GM12874 (cell line): ENCODE results near the gene C2orf72.

Experiments
- TF ChIP-seq, protein P1 (sequence below): IDR thresholded peaks from 2 replicates; pipeline ENCODE4 v1.5.1; 2011; ENCODE audit warnings: low read depth, mild to moderate bottlenecking, control low read depth, low read length, moderate library complexity; ENCODE audit not compliant: insufficient read depth

C2orf72 gene

DNA sequence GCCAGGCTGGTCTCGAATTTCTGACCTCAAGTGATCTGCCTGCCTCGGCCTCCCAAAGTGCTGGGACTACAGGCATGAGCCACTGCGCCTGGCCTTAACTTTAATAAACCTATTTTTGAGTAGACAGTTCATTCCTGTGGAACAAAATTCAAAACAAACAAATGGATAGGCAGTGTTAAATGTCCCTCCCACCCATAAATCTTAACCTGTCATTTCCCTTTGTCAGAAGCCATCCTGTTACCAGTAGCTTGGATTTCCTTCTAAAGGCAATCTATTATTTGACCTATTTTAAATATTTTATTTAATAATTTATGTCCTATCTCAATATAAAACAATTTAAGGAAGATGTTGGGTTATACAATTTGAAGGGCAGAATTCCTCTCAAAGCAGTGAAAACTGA lies 6.6 kb upstream of the C2orf72 start:
- TF ChIP-seq, protein P1, sequence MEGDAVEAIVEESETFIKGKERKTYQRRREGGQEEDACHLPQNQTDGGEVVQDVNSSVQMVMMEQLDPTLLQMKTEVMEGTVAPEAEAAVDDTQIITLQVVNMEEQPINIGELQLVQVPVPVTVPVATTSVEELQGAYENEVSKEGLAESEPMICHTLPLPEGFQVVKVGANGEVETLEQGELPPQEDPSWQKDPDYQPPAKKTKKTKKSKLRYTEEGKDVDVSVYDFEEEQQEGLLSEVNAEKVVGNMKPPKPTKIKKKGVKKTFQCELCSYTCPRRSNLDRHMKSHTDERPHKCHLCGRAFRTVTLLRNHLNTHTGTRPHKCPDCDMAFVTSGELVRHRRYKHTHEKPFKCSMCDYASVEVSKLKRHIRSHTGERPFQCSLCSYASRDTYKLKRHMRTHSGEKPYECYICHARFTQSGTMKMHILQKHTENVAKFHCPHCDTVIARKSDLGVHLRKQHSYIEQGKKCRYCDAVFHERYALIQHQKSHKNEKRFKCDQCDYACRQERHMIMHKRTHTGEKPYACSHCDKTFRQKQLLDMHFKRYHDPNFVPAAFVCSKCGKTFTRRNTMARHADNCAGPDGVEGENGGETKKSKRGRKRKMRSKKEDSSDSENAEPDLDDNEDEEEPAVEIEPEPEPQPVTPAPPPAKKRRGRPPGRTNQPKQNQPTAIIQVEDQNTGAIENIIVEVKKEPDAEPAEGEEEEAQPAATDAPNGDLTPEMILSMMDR, result no peak

DNA sequence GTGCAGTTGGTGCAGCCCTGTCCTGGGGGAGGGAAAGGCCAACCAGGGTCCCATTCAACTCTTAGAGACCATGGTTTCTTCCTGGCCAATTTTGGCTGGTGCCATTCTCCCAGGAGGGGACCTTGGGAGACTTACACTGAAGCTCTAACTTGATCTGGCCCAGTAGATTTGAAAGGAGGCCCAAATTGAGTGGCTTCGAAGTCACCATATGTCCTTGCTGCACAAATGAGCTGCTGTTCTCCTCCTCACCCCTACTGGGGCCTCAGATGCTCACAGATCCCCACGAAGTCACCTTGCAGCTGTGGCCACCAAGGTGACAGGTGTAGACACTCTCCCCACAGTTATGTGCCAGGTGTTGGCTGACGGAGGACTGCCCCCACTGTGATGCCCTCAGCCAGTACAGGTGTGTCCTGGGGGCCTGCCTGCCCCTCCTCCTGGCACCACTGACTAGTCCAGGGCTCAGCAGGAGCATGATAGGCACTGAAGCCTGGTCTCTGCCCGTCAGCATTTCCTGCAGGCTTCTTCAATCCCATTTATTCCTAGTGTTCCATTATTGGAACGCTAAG lies 4.7 kb upstream of the C2orf72 start:
- TF ChIP-seq, protein P1, result no peak

DNA sequence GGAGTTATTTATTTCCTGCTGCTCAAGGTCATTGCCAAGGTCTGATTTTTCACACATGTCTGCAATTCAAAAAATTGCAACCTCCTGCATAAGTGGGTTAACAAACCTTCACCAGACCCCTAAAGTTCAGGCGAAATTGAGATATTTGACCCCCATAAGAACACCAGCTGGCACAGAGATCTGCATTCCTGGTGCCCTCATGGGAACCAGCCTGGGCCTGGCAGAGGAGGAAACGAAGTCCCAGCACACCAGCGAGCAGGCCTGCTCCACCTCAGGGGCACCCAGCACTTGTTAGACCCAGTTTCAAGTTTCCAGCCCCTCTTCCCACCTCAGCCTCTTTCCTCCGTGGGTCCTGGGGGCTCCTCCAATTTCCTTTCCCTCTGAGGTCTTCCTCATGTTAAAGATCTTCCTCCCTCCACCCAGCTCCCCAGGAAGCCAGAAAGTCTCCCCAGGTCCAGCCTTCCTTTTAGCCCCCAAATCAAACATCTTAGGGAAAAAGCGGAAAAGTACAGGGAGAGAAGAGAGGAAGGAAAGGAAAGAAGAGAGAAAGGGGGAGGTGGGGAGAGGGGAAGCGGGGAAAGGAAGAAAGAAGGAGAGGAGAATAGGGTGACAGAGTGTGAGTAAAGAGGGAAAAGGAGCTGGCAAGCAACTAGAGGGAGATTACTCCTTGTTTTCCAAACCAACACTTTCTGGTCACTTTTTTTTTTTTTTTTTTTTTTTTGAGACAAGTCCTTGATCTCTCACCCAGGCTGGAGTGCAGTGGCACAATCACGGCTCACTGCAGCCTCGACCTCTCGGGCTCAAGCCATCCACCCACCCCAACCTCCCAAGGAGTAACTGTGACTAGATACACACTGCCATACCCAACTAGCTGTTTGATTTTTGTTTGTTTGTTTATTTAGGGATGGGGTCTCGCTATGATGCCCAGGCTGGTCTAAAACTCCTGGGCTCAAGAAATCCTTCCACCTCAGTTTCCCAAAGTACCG lies 3.9 kb upstream of the C2orf72 start:
- TF ChIP-seq, protein P1, result no peak

DNA sequence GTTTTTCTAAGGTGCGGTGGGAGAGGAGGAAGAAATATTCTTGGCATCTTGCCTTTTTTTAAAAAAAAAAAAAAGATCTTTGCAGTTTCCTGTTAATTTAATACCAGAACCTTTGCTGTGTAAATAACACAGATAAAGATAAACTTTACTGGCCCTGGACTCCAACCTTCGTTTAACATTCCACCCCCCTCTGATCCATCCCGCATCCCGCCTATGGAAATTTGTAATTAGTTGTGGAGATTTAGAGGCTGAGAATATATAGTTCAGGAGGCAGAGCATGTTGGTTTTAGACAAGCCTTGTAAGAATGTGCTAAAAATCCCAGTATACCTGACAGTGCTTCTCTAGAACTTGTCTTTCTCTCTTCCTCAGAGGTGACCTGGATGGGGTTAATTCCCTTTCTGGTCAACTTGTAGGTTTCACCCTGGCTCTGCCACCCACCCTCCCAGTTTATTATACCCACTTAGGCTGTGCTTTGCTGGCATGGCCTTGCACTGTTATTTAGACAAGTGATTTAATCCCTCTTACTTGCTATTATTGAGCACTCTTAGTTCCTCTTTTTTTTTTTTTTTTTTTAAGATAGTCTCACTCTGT lies 2.9 kb upstream of the C2orf72 start:
- TF ChIP-seq, protein P1, result no peak

DNA sequence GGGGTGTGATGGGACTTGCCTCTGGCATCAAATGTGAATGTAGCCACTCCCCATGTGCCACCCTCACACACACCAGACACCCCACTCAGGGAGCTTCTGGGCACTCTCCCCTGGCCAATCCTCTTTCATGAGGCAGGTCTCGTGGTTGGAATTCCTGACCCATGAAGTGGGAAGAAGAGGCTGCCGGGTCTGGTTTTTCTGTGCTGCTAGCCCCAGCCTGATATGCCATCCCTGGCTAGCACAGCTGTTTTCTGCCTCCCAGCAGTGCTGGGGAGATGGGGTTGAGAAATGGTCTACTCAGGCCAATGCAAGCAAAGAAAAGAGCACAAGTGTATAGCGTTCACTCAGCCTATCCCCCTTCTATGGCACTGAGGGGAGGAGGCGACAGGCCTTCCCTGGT lies 1.2 kb upstream of the C2orf72 start:
- TF ChIP-seq, protein P1, result no peak

DNA sequence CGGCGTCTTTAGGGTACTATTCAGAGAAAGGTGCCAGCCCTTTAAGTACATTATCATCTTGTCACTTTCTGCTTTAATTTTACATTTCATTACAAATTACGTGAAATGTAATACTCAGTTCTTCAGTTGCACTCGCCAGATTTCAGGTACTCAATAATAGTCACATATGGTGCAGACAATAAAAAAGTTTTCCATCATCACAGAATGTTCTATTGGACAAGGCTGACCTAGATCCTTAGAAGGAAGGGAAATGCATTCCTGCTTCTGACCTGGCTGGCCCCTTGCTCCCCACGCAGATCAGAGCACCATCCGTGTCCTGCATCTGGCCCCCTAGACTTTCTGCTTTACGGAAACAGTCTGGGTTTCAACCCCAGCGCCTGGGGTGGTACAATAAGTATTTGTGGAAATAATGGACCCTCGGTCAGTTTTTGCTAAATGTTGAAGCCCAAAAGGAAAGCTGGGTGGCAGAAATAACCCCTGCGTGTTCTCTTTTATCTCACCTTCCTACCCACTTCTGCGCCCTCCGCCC lies 681 bp upstream of the C2orf72 start:
- TF ChIP-seq, protein P1, result no peak
